ENCODE data around the gene GPR65. TPM values are rescaled to one million over a fixed set of nuclear protein-coding genes. Genes with fewer than 3 reads are reported as not detected.

GPR65 gene
- total and polyA plus RNA-seq, 9 of the 15 experiments (the other 6 are each of a cell fraction or from before 2014, with no cell fraction given) = 0.03 to 0.11 (median 0.04) TPM; not detected in 6

GRCh38 chr14:87992718-87993628, 12.0 kb upstream of the GPR65 start, which contains the start of gene GALC (continued):
- peak in 1 of 3 experiments; percentile 45; a peak in 1 of 6 replicates for TF ChIP-seq ZBTB11 (CRISPR knock-in tag; IDR thresholded peaks at IDR 0.05)
- no peak for TF ChIP-seq ZNF79 (CRISPR knock-in tag; IDR thresholded peaks at IDR 0.05; ENCODE audit: low read depth)
- TF ChIP-seq RBM22 (IDR thresholded peaks at IDR 0.05; ENCODE audit: low read depth, low read length, poor library complexity, severe bottlenecking) = no peak
- no peak for TF ChIP-seq ZNF121 (CRISPR knock-in tag; conservative IDR thresholded peaks at IDR 0.05)
- TF ChIP-seq ATF6 (CRISPR knock-in tag; IDR thresholded peaks at IDR 0.05) = no peak
- no peak for TF ChIP-seq TAL1 (IDR thresholded peaks at IDR 0.05)
- TF ChIP-seq PYGO2 (tag; IDR thresholded peaks at IDR 0.05) = no peak
- TF ChIP-seq ZNF263 (CRISPR knock-in tag; IDR thresholded peaks at IDR 0.05; ENCODE audit: borderline replicate concordance) = 0 out of 2 replicates have a peak, but pooled peaks have one; percentile 13
- TF ChIP-seq ZNF551 (CRISPR knock-in tag; IDR thresholded peaks at IDR 0.05) = no peak
- no peak for TF ChIP-seq ZNF280B (CRISPR knock-in tag; IDR thresholded peaks at IDR 0.05)
- no peak for TF ChIP-seq THRB (CRISPR knock-in tag; conservative IDR thresholded peaks at IDR 0.05)
- no peak for TF ChIP-seq ZNF511 (CRISPR knock-in tag; IDR thresholded peaks at IDR 0.05)
- TF ChIP-seq SIN3A (IDR thresholded peaks at IDR 0.05; ENCODE audit: borderline replicate concordance in 2 of 2, control insufficient read depth in 1 of 2, low read depth in 2 of 2, low read length in 2 of 2) = peak in 1 of 2 experiments; percentile 50; a peak in 1 of 4 replicates
- no peak for TF ChIP-seq TAF15 (IDR thresholded peaks at IDR 0.05; ENCODE audit: low read depth, low read length)
- no peak for TF ChIP-seq HDAC2 (IDR thresholded peaks at IDR 0.05)

Data from K562 (cell line).